ENCODE measurements around the gene APC2.

APC2 gene

DNA sequence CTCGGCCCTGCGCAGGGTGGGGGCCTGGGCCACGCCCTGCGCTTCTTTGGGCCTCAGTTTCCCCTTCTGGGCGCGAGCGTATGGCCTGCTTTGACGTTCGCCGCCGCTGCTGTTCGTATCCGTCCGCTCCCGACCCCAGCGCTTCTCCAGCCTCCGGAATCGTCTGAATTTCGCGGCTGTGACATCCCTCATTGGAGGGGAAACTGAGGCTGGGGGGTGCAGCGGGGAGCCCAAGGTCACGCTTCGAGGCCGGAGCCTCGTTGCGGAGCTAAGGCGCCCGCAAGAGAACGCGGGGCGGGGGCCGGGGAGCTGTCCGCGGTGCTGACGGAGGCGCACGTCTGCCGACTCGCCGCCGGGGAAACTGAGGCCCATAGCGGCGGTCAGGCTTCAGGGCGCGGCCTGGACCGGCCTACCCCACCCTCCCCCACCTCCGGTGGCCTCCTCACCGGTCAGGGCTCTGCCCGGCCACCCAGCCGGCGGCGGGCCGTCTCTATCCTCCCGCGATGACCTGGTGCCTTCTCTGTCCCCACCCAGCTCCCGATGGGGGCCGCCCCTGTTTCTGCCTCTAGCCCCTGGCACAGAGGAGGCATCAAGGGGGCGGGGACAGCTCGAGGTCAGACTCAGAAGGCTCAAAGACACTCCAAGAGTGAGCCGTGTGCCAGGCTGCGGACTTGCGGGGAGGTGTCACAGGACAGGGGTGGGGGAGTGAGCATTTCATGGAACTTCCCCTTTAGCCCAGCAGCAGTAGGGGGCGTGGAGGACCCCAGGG is 3.0 kb upstream of the APC2 start:
- no peak for DNase-seq (ENCODE audit: low read depth)

DNA sequence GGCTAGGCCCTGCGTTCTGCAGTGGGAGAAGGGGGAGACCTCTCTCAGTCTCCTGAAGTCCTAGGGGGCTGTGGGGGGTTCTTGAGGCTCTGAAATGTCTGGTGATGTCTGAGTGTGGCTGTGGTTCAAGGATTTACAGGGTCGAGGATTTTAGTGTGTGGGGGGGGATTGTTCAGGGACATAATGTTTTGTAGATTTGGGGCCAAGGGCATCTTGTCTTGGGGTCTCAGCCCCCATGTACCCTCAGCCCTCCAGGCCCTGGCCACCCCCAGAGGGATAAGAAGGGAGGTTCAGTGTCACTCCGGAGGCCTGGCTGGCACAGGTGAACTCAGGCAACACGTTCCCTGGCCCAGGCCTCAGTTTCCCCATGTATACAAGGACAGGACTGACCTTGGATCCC is 2.4 kb upstream of the APC2 start:
- no peak for DNase-seq (ENCODE audit: low read depth)

- DNase-seq (ENCODE audit: low read depth), result no peak
Measured at GRCh38 chr19:1447944-1448343, 2.0 kb upstream of the APC2 start.

DNA sequence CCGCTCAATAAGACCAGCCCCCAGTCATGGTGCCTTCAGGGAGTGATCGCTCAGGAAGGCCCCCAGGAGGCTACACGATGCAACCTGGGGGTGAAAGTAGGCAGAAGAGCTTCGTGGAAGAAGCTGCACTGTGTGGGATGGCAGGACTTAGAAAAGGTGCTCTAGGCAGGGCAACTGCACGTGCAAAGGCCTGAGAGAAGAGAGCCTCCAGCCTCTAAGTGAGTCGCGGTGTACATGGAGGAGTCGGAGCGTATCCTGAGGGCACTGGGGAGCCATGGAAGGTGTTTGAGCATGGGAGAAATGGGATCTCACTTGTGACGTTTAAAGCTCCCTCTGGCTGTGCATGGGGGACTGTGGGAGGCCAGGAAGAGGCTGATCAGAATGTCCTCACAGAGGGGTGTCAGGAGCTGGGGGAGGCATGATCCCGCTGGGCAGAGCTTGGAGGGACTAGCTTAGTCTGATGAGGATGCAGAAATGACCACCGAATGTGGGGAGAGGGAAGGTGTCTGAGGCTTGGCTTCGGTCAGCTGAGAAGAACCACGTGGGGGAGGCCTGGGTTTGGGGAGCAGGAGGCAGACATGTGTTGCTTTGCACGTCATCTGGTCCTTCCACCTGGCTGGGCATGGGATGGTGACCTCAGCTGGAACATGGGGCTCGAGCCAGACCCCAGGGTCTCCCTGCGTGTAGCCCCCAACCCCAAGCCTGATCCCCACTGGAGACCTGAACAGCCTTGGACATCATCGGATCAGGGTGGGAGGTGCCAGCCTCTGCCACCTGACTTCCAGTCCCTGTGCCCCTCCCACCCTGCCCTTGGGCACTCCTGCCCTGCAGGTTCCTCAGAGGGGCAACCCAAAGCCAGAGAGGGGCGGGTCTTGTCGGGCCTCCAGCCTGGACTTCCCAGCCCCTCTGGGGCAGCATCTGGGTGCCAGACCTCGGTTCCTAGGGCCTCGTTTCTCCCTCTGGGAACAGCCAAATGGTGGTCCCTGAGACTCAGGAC is 1.1 kb downstream of the APC2 start:
- no peak for DNase-seq (ENCODE audit: low read depth)

DNA sequence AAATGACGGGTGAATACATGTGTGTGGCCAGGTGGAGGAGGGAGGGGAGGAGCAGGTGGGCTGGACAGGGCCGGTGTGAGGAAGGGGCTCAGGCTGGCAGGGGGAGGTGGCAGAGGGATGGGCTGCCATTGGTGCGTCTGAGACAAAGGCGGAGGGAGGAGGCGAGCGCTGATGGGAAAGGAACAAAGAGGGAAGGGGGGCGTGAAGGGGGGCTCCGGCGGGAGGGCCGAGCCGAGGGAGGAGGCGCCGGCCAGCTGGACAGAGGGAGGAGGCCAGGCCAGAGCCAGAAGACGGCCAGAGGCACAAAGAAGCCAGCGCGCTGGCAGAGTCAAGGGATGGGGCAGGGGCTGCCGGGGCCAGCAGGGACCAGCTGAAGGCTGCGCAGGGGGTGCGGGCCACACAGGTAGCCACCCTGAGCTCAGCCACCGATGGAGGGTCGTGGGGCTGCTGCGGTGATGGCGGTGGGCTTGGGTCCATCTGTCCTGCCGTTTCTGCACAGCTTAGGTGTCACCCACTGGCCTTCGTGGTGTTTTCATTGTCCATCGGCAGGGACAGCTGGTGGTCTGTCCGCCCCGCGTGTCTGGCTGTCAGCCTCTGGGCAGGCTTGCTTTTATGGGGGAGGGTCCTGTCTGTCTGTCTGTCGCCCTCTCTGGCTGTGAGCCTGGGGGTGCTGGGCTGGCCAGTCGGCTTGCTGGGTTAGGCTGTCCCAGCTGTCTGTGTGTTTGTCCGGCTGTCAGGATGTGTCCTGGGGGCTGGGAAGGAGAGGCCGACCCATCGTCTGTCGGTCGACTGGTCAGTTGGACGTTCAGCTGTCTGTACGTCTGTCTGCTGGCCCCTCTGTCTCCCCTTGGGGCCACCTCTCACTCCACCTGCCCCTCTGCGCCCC is 2.2 kb downstream of the APC2 start:
- DNase-seq (ENCODE audit: low read depth), result no peak

DNA sequence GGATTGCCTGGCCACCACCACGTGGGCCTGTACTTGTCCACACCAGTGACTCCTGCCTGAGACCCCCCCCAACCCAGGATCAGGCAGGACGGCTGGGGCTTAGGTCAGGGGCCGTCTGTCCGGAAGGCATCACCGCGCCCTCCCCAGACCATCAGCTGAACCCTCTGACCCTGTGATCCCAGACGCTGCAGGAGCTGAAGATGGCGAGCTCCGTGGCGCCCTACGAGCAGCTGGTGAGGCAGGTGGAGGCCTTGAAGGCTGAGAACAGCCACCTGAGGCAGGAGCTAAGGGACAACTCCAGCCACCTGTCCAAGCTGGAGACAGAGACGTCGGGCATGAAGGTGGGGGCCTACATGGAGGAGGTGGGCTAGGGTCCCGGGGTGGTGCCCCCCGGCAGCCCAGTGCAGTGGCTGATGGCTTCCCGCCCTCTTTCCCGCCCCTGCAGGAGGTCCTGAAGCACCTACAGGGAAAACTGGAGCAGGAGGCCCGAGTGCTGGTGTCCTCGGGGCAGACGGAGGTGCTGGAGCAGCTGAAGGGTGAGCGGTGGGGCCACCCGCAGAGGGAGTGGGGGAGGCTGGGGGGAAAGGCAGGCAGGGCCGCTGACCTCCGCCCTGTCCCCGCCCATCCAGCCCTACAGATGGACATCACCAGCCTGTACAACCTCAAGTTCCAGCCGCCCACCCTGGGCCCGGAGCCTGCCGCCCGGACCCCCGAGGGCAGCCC is 3.0 kb downstream of the APC2 start:
- no peak for DNase-seq (ENCODE audit: low read depth)

DNA sequence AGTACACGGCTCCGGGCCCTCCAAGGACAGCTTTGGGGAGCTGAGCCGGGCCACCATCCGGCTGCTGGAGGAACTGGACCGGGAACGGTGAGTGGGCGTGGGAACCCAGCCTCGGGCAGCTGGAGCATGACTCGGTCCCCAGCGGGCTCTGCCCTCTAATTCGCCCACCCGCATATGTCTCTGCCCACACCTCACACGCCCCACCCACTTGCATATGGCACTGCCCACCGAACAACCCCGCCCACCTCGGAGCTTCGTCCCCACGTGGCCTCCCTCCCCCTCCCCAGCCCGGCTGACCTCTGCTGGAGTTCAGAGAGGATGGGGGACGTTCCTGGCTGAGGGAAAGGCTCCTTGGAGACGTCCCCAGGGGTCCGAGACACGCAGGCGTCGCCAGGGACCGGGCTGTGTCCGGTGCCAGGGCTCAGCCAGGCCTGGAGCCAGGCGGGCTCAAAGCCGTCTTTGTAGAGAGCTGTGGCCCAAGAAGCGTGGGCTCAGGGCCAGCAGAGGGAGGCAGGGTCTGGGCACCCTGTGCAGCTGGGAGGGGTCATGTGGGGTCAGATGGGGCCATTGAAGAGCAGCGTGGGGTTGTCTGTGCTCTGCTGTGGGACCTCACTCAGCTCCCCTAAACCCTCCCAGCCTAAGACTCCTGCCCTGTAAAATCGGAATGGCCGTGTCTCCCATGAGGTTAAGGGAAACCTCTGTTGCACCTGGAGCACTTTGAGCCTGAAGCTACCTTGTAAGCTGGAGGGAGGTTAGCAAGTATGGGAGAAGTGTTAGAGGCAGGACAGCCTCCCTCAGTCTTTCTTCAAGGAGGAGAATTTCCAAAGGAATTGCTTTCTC is 3.8 kb downstream of the APC2 start:
- no peak for DNase-seq (ENCODE audit: low read depth)

GRCh38 chr19:1455002-1455335 is 5.0 kb downstream of the APC2 start:
- no peak for DNase-seq (ENCODE audit: low read depth)

DNA sequence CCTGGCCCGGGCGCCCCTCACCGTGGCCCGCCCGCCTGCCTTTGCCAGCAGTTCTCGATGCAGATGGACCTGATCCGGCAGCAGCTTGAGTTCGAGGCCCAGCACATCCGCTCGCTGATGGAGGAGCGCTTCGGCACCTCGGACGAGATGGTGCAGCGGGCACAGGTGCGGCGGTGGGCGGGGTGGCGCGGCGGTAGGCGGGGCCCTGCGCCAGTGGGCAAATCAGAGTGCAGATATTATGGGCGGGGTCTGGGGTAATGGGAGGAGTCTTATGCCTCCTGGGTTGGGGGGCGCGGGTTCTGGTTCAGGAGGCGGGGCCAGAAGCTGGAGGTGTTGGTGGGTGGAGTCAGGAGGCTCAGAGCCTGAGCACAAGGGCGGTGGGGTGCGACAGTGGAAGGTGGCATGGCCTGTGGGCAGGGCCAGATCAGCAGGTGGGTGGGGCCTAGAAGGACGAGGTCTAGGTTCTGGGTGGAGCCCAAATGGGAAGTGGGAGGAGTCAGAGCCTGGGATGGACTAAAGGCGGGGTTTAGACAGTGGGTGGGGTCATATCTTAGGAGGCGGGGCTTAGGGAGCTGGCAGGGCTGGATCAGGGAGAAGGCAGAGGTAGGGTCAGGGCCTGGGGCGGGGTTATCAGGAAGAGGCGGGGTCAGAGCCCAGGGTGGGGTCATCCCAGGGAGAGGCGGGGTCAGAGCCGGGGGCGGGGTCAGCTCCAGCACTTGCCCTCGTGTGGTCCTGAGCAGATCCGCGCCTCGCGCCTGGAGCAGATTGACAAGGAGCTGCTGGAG is 5.6 kb downstream of the APC2 start:
- no peak for DNase-seq (ENCODE audit: low read depth)

- DNase-seq (ENCODE audit: low read depth), result no peak
Measured at GRCh38 chr19:1456121-1456900, 6.4 kb downstream of the APC2 start.

DNA sequence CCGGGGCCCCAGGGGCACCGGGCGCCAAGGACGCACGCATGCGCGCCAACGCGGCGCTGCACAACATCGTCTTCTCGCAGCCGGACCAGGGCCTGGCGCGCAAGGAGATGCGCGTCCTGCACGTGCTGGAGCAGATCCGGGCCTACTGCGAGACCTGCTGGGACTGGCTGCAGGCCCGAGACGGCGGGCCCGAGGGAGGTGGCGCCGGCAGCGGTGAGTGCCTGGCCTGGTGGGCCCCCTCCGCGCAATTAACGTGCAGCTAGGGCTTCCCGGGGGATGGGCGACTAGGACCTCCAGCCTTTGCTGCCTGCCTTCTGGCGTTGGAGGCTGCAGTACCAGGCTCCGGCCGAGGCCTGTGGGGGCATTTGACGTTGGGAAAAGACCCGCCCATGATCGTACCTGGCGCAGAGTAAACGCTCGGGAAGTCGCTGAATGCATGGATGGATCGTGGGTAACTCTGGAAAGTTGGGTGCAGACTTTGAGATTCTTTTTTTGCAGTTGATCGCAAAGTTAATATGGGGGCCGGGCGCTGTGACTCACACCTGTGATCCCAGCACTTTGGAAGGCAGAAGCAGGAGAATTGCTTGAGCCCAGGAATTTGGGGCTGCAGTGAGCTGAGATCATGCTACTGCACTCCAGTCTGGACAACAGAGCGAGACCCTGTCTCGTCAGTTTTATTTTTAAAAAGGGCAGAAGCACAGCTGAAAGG is 7.3 kb downstream of the APC2 start:
- no peak for DNase-seq (ENCODE audit: low read depth)

- DNase-seq (ENCODE audit: low read depth), result no peak
Measured at GRCh38 chr19:1457892-1458291, 8.0 kb downstream of the APC2 start.

GRCh38 chr19:1459479-1459878 is 9.6 kb downstream of the APC2 start:
- no peak for DNase-seq (ENCODE audit: low read depth)

DNA sequence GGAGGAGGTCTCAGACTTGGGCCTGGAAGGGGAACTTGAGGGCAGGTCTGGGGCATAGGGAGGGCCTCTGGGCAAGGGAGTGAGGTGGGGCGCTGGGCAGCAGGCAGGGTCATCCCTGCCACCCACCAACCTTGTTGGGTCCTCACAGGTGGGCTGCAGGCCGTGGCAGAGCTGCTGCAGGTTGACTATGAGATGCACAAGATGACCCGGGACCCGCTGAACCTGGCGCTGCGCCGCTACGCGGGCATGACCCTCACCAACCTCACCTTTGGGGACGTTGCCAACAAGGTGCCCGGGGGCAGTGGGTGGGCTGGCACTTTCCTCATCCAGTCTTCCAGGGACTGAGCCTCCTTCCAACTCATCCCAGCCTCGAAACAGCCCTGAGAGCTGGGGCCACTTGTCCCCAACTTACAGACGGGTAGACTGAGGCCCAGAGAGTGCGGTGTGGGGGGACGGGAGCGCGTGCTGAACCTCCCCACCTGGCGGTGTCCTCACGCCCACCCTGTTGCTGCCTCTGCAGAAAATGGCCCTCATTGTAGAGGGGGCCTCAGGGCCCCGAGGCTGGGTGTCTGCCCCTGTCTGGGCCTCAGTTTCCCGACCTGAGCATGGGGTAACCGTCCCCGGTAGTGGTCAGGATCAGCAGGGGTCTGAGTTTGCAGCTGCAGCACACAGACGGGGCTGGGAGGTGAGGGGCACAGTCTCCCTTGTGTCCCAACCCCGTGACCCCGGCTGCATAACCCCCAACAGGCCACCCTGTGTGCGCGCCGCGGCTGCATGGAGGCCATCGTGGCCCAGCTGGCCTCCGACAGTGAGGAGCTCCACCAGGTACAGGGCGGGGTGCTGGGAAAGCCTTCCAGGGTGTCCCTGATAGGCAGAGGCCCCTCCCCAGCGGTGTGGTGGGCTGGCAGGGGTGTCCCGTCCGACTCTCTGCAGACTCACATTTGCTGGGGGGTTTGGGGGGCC is 10.4 kb downstream of the APC2 start:
- DNase-seq (ENCODE audit: low read depth), result no peak

GRCh38 chr19:1461862-1462261 is 11.9 kb downstream of the APC2 start:
- DNase-seq (ENCODE audit: low read depth), result no peak

DNA sequence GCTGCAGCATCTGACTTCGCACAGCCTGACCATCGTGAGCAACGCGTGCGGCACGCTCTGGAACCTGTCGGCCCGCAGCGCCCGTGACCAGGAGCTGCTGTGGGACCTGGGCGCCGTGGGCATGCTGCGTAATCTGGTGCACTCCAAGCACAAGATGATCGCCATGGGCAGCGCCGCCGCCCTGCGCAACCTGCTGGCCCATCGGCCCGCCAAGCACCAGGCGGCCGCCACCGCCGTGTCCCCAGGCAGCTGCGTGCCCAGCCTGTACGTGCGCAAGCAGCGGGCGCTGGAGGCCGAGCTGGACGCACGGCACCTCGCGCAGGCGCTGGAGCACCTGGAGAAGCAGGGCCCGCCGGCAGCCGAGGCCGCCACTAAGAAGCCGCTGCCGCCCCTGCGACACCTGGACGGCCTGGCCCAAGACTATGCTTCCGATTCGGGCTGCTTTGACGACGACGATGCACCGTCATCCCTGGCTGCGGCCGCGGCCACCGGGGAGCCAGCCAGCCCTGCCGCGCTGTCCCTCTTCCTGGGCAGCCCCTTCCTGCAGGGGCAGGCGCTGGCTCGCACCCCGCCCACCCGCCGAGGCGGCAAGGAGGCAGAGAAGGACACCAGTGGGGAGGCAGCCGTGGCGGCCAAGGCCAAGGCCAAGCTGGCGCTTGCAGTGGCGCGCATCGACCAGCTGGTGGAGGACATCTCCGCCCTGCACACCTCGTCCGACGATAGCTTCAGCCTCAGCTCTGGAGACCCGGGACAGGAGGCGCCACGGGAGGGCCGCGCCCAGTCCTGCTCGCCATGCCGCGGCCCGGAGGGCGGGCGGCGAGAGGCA is 15.5 kb downstream of the APC2 start:
- no peak for DNase-seq (ENCODE audit: low read depth)

Data from activated gamma-delta T cell treated with anti-CD3 and anti-CD28 coated beads, Interleukin-2, amount 50 U/mL, for 16 hours (primary cell).